Measurements from ENCODE around the gene DUSP1. TPM values are rescaled to one million over a fixed set of nuclear protein-coding genes. Genes with fewer than 3 reads are reported as not detected.

DUSP1 gene
- total RNA-seq, 1 donor from 2014 or later: 91.7 TPM

DNA sequence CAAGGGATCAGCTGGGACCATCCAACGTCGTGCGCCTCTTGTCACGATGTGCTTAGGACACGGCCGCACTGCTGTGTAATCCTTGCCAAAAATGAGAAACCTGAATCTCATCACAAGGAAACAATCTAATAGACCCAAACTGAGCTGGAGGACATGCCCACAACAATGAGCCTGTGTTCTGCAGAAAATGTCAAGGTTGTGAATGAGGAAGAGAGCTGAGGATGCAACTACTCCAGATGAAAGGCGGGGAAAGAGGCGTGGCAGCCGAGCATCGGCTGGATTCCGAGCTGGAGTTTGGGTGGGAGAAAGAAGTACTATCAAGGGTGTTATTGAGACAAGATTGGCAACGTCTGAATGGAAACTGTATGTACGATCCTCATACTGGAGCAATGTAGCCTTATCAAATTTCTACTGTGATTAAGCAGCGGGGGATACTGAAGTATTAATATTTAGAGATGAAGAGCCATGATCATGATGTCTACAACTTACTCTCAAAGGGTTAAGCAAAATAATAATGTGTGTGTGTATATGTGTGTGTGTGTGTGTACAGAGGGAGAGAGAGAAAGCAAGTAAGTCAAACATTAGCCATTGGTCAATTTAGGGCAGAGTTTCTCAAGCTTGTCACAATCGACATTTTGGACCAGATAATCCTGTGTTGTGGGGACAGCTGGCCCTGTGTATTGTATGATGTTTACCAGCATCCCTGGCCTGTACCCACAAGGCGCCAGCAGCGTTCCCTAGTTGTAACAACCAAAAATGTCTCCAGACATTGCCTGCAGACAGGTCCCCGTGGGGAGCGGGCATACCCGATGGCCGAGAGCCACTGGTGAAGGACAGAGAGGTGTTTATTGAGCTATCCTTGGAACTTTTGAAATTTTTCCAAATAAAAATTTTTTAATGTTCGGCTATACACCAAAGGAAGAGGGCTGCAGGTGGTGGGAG lies 46.5 kb downstream of the DUSP1 start:
- Mint-ChIP-seq H3K9me3 (ENCODE audit: unreplicated experiment) (peaks cover 6% of the 10 kb centered on the region), H3K27ac (ENCODE audit: unreplicated experiment) (no peak overlapping the region), H3K27me3 (ENCODE audit: unreplicated experiment) (no peaks in the 10 kb centered on the region), H3K4me1 (ENCODE audit: low read depth, unreplicated experiment) (peaks cover 4% of the 10 kb centered on the region), H3K36me3 (ENCODE audit: unreplicated experiment) (no peaks in the 10 kb centered on the region), H3K4me3 (ENCODE audit: unreplicated experiment) (no peak overlapping the region)
- no peak for TF ChIP-seq CTCF (IDR thresholded peaks at IDR 0.05; ENCODE audit: partially characterized antibody, unreplicated experiment)
- no peak for DNase-seq

DNA sequence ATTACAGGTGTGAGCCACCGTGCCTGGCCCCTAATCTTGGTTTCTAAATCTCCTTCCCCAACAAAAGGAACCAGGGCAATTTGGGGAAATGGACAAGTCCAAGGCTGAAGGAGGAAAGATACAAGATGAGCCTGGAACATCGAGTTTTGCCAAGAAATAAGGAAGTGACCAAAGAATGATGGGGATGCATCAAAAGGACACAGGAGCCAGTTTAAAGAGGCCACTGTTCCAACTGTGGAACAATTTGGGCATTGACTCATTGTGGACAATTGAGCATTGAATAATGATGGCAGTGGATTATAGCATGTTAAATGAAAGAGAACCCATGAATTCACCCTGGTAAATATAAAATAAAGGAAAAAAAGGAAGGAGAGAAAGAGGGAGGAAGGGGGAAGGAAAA lies 47.5 kb downstream of the DUSP1 start:
- peaks cover 4% of the 10 kb centered on the region for H3K4me1 Mint-ChIP-seq (ENCODE audit: low read depth, unreplicated experiment)
- DNase-seq: no peak
- no peak overlapping the region for H3K4me3 Mint-ChIP-seq (ENCODE audit: unreplicated experiment)
- peaks cover 6% of the 10 kb centered on the region for H3K9me3 Mint-ChIP-seq (ENCODE audit: unreplicated experiment)
- TF ChIP-seq CTCF (IDR thresholded peaks at IDR 0.05; ENCODE audit: partially characterized antibody, unreplicated experiment): no peak
- no peak overlapping the region for H3K27ac Mint-ChIP-seq (ENCODE audit: unreplicated experiment)
- no peaks in the 10 kb centered on the region for H3K27me3 Mint-ChIP-seq (ENCODE audit: unreplicated experiment)
- no peaks in the 10 kb centered on the region for H3K36me3 Mint-ChIP-seq (ENCODE audit: unreplicated experiment)

DNA sequence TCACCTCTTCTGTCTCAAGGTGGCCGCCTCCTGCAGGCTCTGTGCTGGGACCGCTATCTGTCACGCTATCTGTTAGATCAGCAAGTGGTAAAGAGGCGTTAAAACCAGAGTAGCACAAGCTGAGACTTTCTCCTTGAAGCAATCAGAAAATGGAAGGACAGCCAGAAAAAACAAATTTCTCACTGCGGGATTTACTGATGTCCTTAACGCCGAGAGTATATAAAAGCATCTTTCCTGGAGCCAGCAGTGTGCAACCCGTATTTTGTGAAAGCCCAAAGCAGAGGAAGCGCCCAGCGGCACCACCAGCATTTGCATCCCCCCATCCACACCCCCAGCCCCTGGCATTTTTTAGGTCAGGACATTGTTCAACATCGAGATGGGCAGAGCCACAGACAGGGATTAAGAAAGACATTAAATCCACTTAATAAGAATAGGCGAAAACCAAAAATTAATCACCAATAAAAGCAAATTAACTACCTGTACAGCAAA lies 48.6 kb downstream of the DUSP1 start:
- H3K9me3 Mint-ChIP-seq (ENCODE audit: unreplicated experiment): peaks cover 5% of the 10 kb centered on the region
- no peak for TF ChIP-seq CTCF (IDR thresholded peaks at IDR 0.05; ENCODE audit: partially characterized antibody, unreplicated experiment)

DNA sequence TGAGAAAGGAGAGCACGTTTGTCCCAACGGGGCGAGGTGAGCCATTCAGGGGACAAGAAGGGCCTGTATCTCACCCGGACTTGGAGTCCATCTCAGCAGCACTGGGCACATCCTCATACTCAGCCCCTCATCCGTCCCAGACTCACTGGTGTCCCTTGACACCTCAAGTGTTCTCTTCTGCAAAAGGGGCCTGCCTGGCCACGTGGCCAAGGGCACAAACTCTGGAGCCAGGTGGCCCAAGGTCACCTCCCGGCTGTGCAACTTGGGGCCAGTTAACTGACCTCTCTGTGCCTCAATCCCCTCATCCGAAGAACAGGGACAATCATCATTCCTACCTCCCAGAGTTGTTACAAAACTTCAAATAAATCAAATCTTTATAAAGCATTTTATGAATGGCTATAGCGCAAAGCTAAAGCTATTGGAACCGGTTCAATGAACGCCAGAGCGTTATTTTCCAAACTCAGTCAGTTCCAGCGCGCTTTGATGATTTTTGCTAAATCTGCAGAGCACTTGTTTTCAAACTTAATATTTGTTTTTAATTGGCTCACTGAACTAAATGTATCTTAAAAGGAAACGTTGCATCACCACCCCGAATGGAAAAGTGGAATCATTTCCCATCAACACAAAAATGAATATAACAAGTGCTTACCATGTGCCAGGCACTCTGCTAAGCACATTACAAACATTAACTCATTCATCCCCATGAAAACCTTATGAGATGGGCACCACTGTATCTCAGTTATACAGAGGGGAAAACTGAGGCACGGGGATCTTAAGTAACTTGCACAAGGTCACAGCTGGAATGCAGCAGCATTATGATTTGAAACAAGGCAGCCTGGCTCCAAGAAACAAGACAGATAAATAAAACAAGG lies 49.3 kb downstream of the DUSP1 start:
- TF ChIP-seq CTCF (IDR thresholded peaks at IDR 0.05; ENCODE audit: partially characterized antibody, unreplicated experiment): no peak
- no peak overlapping the region for H3K27ac Mint-ChIP-seq (ENCODE audit: unreplicated experiment)
- H3K27me3 Mint-ChIP-seq (ENCODE audit: unreplicated experiment): no peaks in the 10 kb centered on the region
- no peak for DNase-seq
- H3K4me3 Mint-ChIP-seq (ENCODE audit: unreplicated experiment): no peak overlapping the region
- peaks cover 4% of the 10 kb centered on the region for H3K4me1 Mint-ChIP-seq (ENCODE audit: low read depth, unreplicated experiment)
- H3K9me3 Mint-ChIP-seq (ENCODE audit: unreplicated experiment): peaks cover 4% of the 10 kb centered on the region
- H3K36me3 Mint-ChIP-seq (ENCODE audit: unreplicated experiment): no peaks in the 10 kb centered on the region

More for the DNA sequence above, 48.6 kb downstream of the DUSP1 start:
- Mint-ChIP-seq H3K36me3 (ENCODE audit: unreplicated experiment) (no peaks in the 10 kb centered on the region), H3K4me3 (ENCODE audit: unreplicated experiment) (no peak overlapping the region), H3K27ac (ENCODE audit: unreplicated experiment) (no peak overlapping the region), H3K27me3 (ENCODE audit: unreplicated experiment) (no peaks in the 10 kb centered on the region), H3K4me1 (ENCODE audit: low read depth, unreplicated experiment) (peaks cover 4% of the 10 kb centered on the region)
- no peak for DNase-seq
